Endothelial cell of umbilical vein (primary cell): ENCODE data around the gene DCUN1D1. TPM values are rescaled to one million over a fixed set of nuclear protein-coding genes. Genes with fewer than 3 reads are reported as not detected.

Source experiments
- BruUV-seq: library from RNA; stranded (reverse); fragments of 400-500 nt; replicated peaks from 2 replicates; lab custom pipeline; 2021; lab: Mats Ljungman, UMichigan
- CTCF ChIA-PET: fragments of 300-600, 350-600 bp; sonication (Branson Sonifier 250); formaldehyde crosslinking; loops from one replicate; lab custom pipeline; 2021; ENCODE audit warnings: antibody characterized with exemption, inconsistent platforms; lab: Charles Lee
- POLR2A ChIA-PET: fragments of 300-600, 350-600 bp; sonication (Branson Sonifier 250); formaldehyde crosslinking; loops from one replicate; lab custom pipeline; 2021; ENCODE audit warnings: antibody characterized with exemption, inconsistent platforms; lab: Charles Lee
- DNase-seq: peaks from one replicate; pipeline ENCODE4 v3.0.0-alpha.2; 2011; ENCODE audit warnings: low read depth, low spot score
- FAIRE-seq: peaks from 2 replicates; lab custom pipeline; 2011; peaks lifted over from hg19 to GRCh38; lab: Jason Lieb, UNC
- H2AFZ ChIP-seq: 2 replicates; pipeline ENCODE4 v1.6.0; 2012; ENCODE audit warnings: low read depth, low read length, control low read depth, inconsistent platforms
- H3K27ac ChIP-seq: 2 replicates; pipeline ENCODE4 v1.5.1; 2011; ENCODE audit warnings: low read depth, mild to moderate bottlenecking, control low read depth, low read length, moderate library complexity; ENCODE audit not compliant: insufficient read depth
- H3K27me3 ChIP-seq, 2 experiments: 2 replicates each; pipeline versions ENCODE4 v1.6.0 to v1.6.1; 2011; ENCODE audit warnings: low read length in 2 of 2, mixed read lengths in 1 of 2; ENCODE audit not compliant: control insufficient read depth in 2 of 2, insufficient read depth in 2 of 2
- H3K36me3 ChIP-seq, 2 experiments: 2 replicates in 1 of 2; 3 replicates in 1 of 2; pipeline ENCODE4 v1.5.1; 2011; ENCODE audit warnings: low read length in 2 of 2, mild to moderate bottlenecking in 1 of 2, moderate library complexity in 1 of 2; ENCODE audit not compliant: control insufficient read depth in 2 of 2, insufficient read depth in 2 of 2; ENCODE audit errors: extremely low read depth in 1 of 2
- H3K4me1 ChIP-seq: 3 replicates; pipeline ENCODE4 v1.5.1; 2011; ENCODE audit warnings: mild to moderate bottlenecking, low read length; ENCODE audit not compliant: control insufficient read depth, insufficient read depth; ENCODE audit errors: extremely low read depth
- H3K4me2 ChIP-seq: 2 replicates; pipeline ENCODE4 v1.6.1; 2011; ENCODE audit warnings: low read length, control low read depth, mixed read lengths; ENCODE audit not compliant: insufficient read depth
- H3K4me3 ChIP-seq, 3 experiments: fragments of 200-600 bp in 1 of 3; sonication (generic), shearing (Covaris generic) in 1 of 3; replicated peaks in 1 of 3; 2 replicates each; pipeline ENCODE4 v1.5.1; 2011 to 2016; ENCODE audit warnings: control low read depth in 3 of 3, low read length in 3 of 3, mild to moderate bottlenecking in 2 of 3, inconsistent platforms in 1 of 3, low read depth in 1 of 3, moderate library complexity in 1 of 3; ENCODE audit not compliant: insufficient read depth in 1 of 3
- H3K79me2 ChIP-seq: 2 replicates; pipeline ENCODE4 v1.6.0; 2012; ENCODE audit warnings: low read length, inconsistent platforms; ENCODE audit not compliant: control insufficient read depth, insufficient read depth
- H3K9ac ChIP-seq: replicated peaks from 2 replicates; pipeline ENCODE3; 2011; ENCODE audit warnings: low read length, control low read depth; ENCODE audit not compliant: insufficient read depth; ENCODE audit errors: extremely low read depth
- H3K9me1 ChIP-seq: replicated peaks from 3 replicates; pipeline ENCODE4 v1.6.0; 2011; ENCODE audit warnings: mild to moderate bottlenecking, low read length; ENCODE audit not compliant: control insufficient read depth, insufficient read depth; ENCODE audit errors: extremely low read depth
- H3K9me3 ChIP-seq: replicated peaks from 2 replicates; pipeline ENCODE4 v1.5.1; 2012; ENCODE audit warnings: low read length, inconsistent platforms; ENCODE audit not compliant: control insufficient read depth, insufficient read depth
- H4K20me1 ChIP-seq: replicated peaks from 2 replicates; pipeline ENCODE3; 2011; ENCODE audit warnings: mild to moderate bottlenecking, low read length; ENCODE audit not compliant: control insufficient read depth, insufficient read depth; ENCODE audit errors: extremely low read depth
- EZH2 ChIP-seq: IDR thresholded peaks from 2 replicates; pipeline ENCODE4 v1.6.1; 2012; ENCODE audit warnings: borderline replicate concordance, low read depth, mild to moderate bottlenecking, moderate library complexity, low read length, inconsistent platforms; ENCODE audit not compliant: severe bottlenecking
- FOS ChIP-seq: IDR thresholded peaks from 2 replicates; pipeline ENCODE4 v1.6.1; 2011; ENCODE audit warnings: mild to moderate bottlenecking, low read length, moderate library complexity, borderline replicate concordance; ENCODE audit not compliant: insufficient read depth
- GATA2 ChIP-seq: IDR thresholded peaks from 2 replicates; pipeline ENCODE4 v1.7.0; 2011; ENCODE audit warnings: low read depth, mild to moderate bottlenecking, moderate library complexity, mixed read lengths, low read length; ENCODE audit not compliant: insufficient read length, insufficient read depth
- JUN ChIP-seq: IDR thresholded peaks from 2 replicates; pipeline ENCODE4 v1.6.1; 2011; ENCODE audit warnings: borderline replicate concordance, low read depth; ENCODE audit not compliant: insufficient read length, insufficient read depth
- MYC ChIP-seq: IDR thresholded peaks from one replicate; pipeline ENCODE4 v1.6.1; 2011; ENCODE audit warnings: mild to moderate bottlenecking, low read depth, low read length
- POLR2A ChIP-seq: IDR thresholded peaks from 2 replicates; pipeline ENCODE4 v1.6.1; 2012; ENCODE audit warnings: low read depth, mild to moderate bottlenecking, control low read depth, low read length
- POLR2AphosphoS5 ChIP-seq: IDR thresholded peaks from 2 replicates; pipeline ENCODE4 v1.6.1; 2012; ENCODE audit warnings: low read depth, mild to moderate bottlenecking, control low read depth, low read length, moderate library complexity; ENCODE audit not compliant: insufficient read depth
- dilution Hi-C: fragments of 300-500 bp; cut with MboI; formaldehyde crosslinking; loops from one replicate; pipeline ENCODE4 v1.15.0; 2019; ENCODE audit warnings: low sequenced_read_pairs; ENCODE audit not compliant: extremely low pct_ligation_motif_present
- intact Hi-C: fragments of 100-400 bp; cut with micrococcal nuclease; formaldehyde crosslinking; loops from one replicate; pipeline ENCODE4 v1.10.0; 2022
- polyA plus RNA-seq, 4 experiments: library from polyadenylated mRNA; depleted of rRNA in 3 of 4; stranded (reverse) in 3 of 4; unstranded in 1 of 4; fragments of >200 nt; gene quantifications; 2 replicates each; pipeline versions ENCODE4 v1.2.1 to v1.2.3, GENCODE V29; 2011 to 2012; ENCODE audit warnings: missing spikeins in 1 of 4
- total RNA-seq: library from RNA; stranded (reverse); gene quantifications from 2 replicates; pipeline ENCODE4 v1.2.3, GENCODE V29; 2021
- TF ChIP-seq, protein P1 (sequence below): IDR thresholded peaks from 2 replicates; pipeline ENCODE4 v1.6.1; 2011; ENCODE audit not compliant: insufficient read depth, insufficient read length
- TF ChIP-seq, protein P2 (sequence below), 2 donors: IDR thresholded peaks; 1 replicate in 1 of 2; 2 replicates in 1 of 2; pipeline ENCODE4 v1.5.1; 2011; ENCODE audit warnings: low read length in 2 of 2, mild to moderate bottlenecking in 2 of 2, moderate library complexity in 2 of 2, control low read depth in 1 of 2, inconsistent platforms in 1 of 2, low read depth in 1 of 2; ENCODE audit not compliant: insufficient read depth in 1 of 2; ENCODE audit errors: extremely low read depth in 1 of 2

DCUN1D1 gene
- total and polyA plus RNA-seq, 2 donors (not counting 3 experiments of a cell fraction or from before 2014, with no cell fraction given), result 4.9 to 41.3 TPM

DNA sequence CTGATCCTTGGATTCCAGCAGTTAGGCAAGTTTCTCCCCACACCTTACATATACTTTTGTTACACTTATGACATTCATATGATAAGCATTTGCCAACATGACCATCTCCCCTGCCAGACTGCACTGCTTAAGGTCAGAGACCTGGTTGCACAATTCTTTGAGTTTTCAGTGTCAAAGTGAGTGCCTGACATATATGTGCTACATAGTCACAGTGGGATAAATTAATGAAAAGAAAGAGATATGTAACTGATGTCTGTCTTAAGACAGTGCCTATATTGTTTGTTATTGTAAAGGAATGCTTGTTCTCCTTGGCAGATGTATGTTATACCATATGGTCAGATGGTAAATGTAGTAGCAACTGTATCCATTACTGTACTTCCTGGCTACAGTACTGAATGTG, 3.5 kb upstream of the DCUN1D1 start:
- POLR2A ChIA-PET, result no interaction called here
- dilution Hi-C loops, result no loop called here

More for the DNA sequence above, 3.5 kb upstream of the DCUN1D1 start:
- H3K4me1 ChIP-seq, result peaks cover 11% of the 10 kb centered on the region
- no peaks in the 10 kb centered on the region for H3K9me1 ChIP-seq
- no peaks in the 10 kb centered on the region for H4K20me1 ChIP-seq
- no peak overlapping the region for H3K4me2 ChIP-seq
- no peak for DNase-seq
- intact Hi-C loops, result no loop called here
- CTCF ChIA-PET, result no interaction called here
- peaks cover 10% of the 10 kb centered on the region for H3K79me2 ChIP-seq
- no peak overlapping the region for H2AFZ ChIP-seq
- no peak for FAIRE-seq
- H3K36me3 ChIP-seq, result no peaks in the 10 kb centered on the region
- no peaks in the 10 kb centered on the region for H3K27me3 ChIP-seq
- no peak overlapping the region for H3K9ac ChIP-seq
- TF ChIP-seq, protein P1, sequence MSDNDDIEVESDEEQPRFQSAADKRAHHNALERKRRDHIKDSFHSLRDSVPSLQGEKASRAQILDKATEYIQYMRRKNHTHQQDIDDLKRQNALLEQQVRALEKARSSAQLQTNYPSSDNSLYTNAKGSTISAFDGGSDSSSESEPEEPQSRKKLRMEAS, result no peak
- TF ChIP-seq EZH2 (no peak), JUN (no peak), MYC (no peak), GATA2 (no peak), FOS (no peak), POLR2A (no peak), POLR2AphosphoS5 (no peak)
- TF ChIP-seq, protein P2, sequence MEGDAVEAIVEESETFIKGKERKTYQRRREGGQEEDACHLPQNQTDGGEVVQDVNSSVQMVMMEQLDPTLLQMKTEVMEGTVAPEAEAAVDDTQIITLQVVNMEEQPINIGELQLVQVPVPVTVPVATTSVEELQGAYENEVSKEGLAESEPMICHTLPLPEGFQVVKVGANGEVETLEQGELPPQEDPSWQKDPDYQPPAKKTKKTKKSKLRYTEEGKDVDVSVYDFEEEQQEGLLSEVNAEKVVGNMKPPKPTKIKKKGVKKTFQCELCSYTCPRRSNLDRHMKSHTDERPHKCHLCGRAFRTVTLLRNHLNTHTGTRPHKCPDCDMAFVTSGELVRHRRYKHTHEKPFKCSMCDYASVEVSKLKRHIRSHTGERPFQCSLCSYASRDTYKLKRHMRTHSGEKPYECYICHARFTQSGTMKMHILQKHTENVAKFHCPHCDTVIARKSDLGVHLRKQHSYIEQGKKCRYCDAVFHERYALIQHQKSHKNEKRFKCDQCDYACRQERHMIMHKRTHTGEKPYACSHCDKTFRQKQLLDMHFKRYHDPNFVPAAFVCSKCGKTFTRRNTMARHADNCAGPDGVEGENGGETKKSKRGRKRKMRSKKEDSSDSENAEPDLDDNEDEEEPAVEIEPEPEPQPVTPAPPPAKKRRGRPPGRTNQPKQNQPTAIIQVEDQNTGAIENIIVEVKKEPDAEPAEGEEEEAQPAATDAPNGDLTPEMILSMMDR (IDR thresholded peaks at IDR 0.05; ENCODE audit: extremely low read depth in 1 of 2, insufficient read depth in 1 of 2, low read depth in 1 of 2, low read length in 2 of 2), result no peak
- H3K9me3 ChIP-seq, result no peaks in the 10 kb centered on the region
- BruUV-seq, result no TSS peak
- H3K27ac ChIP-seq, result no peak overlapping the region
- H3K4me3 ChIP-seq, result no peak overlapping the region
